ENCODE results near the gene FYCO1. TPM values are rescaled to one million over a fixed set of nuclear protein-coding genes. Genes with fewer than 3 reads are reported as not detected.

Gene FYCO1
- total and polyA plus RNA-seq, 2 of the 8 experiments (the other 6 are each of a cell fraction or from before 2014, with no cell fraction given): 4.8 to 10.8 TPM

GRCh38 chr3:45895686-45896468 is 99.7 kb downstream of the FYCO1 start (continued):
- TF ChIP-seq CHD7 (IDR thresholded peaks at IDR 0.05; ENCODE audit: insufficient replicate concordance, low read length): no peak
- TF ChIP-seq CHD1 (IDR thresholded peaks at IDR 0.05; ENCODE audit: low read depth, low read length): no peak
- no peak for TF ChIP-seq SRF (IDR thresholded peaks at IDR 0.05; ENCODE audit: low read depth, low read length)
- no peak for TF ChIP-seq TAF7 (optimal IDR thresholded peaks at IDR 0.05; ENCODE audit: borderline replicate concordance, low read depth, low read length)
- no peak for TF ChIP-seq BCL11A (IDR thresholded peaks at IDR 0.05; ENCODE audit: low read depth in 2 of 2, low read length in 2 of 2)
- TF ChIP-seq HDAC2 (IDR thresholded peaks at IDR 0.05; ENCODE audit: borderline replicate concordance in 1 of 2, low read depth in 2 of 2, low read length in 2 of 2): no peak
- no peak for TF ChIP-seq BRCA1 (IDR thresholded peaks at IDR 0.05; ENCODE audit: low read depth, low read length)
- TF ChIP-seq TAF1 (IDR thresholded peaks at IDR 0.05; ENCODE audit: low read depth, low read length): no peak
